LHCN-M2 (cell line): ENCODE measurements around the gene RBM46. TPM values are rescaled to one million over a fixed set of nuclear protein-coding genes. Genes with fewer than 3 reads are reported as not detected.
"Not testable (repeated sequence)": the region's sequence is repeated elsewhere in the genome, so short reads cannot be mapped to it uniquely, and the experiment has no call there.

ENCODE experiments used
- DNase-seq: peaks from one replicate; pipeline ENCODE4 v3.0.0-alpha.2; 2012; ENCODE audit warnings: low read depth
- total RNA-seq: library from RNA; depleted of rRNA; stranded (reverse); fragments of >200 nt; gene quantifications from 2 replicates; pipeline ENCODE4 v1.2.3, GENCODE V29; 2014; rRNA removed

RBM46 gene
- total RNA-seq, 1 experiment from 2014 or later: 0.06 TPM

DNA sequence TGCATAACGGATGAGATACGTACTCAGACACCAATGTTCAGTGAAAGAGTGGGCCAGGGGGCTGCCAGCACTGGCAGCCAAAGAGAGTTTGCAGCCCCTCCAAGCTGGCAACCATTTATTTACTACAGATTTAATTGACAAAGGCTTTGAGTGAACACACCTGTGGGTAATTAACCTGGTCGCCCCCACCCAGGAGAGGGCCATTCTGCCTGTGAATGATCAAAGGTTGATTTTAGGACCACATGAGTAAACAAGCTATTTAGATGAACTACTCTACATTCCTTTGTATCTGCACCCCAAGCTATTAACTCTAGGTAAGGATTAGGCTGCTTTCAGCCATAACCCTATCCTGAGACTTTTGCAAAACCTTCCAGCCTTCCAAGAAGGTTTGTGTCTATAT is 55.0 kb downstream of the RBM46 start:
- DNase-seq: no peak

DNA sequence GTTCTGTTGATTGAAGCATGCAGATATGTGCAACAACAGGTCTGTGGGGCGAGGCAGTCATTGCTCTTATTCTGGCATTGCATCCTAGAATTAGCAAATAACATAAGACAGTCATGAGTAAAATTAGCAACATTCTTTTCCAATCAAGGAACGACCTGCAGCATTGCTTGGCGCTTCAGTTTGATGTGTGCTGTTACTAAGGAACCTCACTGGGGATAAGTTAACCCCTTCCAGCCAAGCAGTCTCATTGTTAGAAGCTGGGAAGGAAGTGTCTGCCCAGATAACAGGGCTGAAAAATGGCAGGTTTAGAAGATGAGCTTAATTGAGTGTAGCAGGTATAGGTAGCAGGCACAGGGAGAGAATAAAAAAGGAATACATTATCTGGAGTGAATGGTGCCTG is 55.4 kb downstream of the RBM46 start:
- DNase-seq: no peak

DNA sequence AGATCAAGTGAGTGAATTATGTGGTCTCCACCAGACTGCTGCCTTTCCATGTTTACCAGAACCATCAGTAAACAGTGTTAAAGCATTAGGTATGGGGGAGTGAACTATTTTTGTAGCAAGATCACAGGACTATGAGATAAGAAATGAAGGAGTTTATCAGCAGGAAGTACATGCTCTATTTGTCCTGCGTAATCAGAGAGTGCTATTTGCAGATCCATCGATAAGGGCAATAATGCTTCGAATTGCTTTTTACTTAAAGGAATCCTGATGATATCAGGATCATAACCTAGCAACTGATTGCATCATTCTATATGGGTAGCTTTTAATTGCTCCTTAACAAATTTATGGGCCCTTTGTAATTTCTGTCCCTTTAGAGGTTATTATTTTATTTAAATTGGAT is 57.1 kb downstream of the RBM46 start:
- no peak for DNase-seq

DNA sequence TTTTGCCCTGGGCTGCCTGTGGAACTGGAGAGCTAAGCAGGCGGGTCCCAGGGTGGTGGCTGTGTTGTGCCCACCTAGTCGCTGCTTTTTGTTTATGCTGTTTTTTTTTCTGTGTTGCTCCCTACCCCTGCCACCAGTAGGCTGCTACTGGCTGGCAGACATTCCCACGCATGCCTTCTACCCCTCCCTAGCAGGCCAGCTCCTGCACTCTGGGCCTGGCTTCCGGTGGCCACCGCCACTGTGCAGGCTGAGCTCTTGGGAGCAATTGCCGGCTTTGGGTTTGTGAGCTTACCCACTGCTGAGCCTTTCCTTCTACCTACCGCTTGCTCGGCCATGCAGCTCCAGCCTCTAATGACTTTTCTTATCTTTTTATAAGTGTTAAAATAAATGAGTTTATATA is 57.6 kb downstream of the RBM46 start:
- DNase-seq: no peak

DNA sequence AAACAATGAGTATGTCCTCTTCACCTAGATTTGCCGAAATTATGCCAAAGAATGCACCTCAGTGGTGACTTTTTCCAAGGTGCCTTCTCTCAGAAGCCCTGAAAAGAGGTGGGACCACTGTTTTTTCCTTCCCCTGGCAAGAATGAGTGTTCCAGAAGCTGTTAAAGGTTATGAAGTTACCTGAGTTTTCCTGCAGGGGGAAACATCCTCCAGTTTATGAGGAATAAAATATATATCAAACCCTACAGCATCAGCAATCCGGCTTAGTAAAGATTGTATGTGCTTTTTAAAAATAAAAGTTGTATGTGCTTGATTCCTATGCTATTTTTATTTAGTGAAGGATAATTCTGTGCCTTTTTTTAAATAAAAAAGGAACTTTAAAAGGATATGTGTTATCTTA is 73.3 kb downstream of the RBM46 start:
- DNase-seq: no peak

DNA sequence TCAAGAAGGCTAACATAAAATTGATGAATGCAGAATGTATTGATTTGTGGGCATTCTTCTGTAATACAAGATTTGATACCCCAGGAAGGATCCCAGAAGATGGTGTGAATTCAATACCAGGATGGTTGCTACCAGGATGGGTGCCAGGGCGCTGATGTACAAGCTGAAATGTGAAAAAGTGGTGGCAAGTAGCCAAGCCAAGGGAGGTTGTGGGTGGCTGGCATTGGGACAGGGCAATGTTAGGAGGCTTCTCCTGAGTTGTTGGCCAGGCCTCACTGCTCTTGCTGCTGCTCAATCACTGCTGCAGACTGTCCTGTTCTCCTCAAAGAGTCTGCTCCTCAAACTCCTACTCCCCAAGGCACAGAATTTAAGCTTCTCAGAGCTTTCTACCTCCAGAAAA is 77.1 kb downstream of the RBM46 start:
- no peak for DNase-seq

DNA sequence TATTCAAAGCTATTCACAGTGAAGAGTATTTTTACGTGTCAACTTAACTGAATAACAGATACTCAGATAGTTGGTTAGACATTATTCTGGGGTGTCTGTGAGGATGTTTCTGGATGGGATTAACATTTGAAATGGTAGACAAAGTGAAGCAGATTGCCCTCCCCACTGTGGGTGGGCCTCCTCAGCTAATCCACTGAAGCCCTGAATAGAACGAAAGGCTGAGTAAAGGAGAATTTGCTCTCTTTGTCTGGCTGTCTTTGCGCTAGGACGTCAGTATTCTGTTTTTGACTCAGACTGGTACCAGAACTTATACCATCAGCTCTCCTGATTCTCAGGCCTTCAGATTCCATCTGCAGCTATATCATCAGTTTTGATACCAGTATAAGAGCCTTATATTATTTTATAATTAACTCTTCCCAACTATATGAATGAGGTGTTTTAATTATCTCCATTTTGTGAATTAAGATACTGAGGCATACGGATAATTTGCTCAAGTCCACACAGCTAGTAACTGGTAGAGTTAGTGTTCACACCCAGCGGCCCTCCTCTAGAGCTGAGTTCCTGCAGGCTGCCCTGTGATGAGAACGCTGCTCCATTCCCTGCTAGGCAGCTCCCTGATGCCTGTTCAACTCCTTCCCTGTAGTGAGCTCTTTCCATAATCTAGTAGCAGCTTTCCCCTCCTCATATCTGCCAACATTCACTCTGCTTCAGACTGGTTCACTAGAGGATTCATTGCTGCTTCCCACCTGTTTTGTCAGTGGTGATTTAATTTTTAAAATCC is 87.5 kb downstream of the RBM46 start:
- no peak for DNase-seq

DNA sequence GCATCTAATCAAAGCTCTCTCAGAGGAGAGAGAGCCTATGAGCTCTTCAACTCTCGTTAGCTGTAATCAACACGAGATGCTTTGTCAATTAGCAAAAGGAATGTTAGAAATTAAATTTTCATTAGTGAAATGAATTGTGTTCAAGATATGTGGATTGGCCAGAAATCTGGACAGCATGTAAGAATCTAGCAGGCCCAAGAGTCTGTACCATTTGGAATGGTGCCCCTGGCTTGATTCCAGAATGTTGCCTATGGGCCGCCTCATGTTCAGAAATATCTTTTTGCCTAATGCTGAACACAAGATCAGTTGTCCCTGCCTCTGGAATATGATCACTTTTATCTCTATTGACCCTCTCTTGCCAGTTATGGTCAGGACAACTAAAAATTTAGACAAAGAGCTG is 88.2 kb downstream of the RBM46 start:
- no peak for DNase-seq

DNA sequence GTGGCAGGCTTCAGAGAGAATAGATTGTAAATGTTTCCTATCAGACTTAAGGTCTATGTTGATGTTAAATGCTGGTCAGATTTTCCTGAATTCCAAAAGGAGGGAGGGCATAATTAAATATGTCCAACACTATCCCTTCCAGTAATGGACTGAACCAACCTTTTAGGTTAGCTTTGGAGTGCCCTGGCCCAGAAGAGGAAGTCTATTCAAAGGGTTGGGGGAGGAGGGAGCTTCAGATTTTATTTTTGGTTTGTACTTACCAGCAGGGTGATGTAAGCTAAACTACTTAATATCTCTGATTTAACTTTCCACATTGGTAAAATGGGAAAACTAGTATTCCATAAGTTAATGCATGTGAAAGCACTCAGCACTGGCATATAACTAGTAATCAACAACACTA is 91.1 kb downstream of the RBM46 start:
- DNase-seq: no peak

DNA sequence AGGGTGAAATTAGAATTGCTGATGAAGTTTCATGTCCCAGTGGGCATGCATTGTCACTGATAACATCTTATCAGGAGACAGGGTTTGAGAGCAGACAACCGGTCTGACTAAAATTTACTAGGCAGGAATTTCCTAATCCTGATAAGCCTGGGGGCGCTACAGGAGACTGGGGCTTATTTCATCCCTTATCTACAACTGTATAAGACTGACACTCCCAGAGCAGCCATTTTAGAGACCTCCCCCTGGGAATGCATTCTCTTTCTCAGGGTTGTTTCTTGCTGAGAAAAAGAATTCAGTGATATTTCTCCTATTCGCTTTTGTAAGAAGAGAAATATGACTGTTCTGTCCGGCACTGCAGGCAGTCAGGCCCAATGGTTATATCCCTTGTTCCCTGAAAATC is 93.0 kb downstream of the RBM46 start:
- not testable (repeated sequence) for DNase-seq

DNA sequence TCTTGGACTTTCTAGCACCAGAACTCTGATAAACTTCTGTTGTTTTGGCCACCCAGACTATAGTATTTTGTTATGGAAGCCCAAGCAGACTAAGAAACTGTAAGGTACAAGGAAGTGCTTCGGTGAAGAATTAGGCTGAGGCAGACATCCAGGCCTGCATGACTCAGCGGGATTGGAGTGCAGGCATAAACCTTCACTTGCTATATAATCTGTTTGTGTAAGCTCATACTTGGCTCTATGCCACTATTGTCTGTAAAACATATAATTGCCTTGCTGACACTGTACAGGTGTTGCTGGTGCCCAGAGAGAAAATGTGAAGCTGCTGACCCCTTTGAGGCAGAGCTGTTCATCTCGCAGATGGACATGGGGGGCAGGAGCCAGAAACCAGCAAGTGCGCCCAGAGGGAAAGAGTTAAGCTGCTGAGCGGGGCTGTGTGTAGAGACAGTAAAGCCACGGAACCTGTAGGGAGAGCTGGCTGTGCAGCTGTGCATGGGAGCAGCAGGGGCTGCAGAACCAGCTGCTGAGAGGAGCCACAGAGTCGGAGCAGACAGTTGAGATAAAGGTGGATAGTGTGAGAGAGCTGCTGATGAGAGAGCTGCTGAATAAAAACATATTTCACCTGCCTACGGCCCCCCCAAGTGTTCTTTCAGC is 96.2 kb downstream of the RBM46 start:
- no peak for DNase-seq

Other genes starting within 250 kb of the RBM46 start
- gene PLRG1, start 230.9 kb upstream of the RBM46 start, total RNA-seq: 51.7 and 63.0 TPM in 2 replicates
- gene FGB, start 218.3 kb upstream of the RBM46 start, total RNA-seq: not detected in 2 replicates
- not detected in 2 replicates for gene FGA, start 190.5 kb upstream of the RBM46 start, total RNA-seq
- not detected in 2 replicates for gene FGG, start 168.6 kb upstream of the RBM46 start, total RNA-seq
- gene LRAT, start 37.3 kb upstream of the RBM46 start, total RNA-seq: not detected in 2 replicates